ENCODE data around the gene TWSG1.

GRCh38 chr18:9353596-9353995, 19.0 kb downstream of the TWSG1 start:
- TF ChIP-seq, protein P1, sequence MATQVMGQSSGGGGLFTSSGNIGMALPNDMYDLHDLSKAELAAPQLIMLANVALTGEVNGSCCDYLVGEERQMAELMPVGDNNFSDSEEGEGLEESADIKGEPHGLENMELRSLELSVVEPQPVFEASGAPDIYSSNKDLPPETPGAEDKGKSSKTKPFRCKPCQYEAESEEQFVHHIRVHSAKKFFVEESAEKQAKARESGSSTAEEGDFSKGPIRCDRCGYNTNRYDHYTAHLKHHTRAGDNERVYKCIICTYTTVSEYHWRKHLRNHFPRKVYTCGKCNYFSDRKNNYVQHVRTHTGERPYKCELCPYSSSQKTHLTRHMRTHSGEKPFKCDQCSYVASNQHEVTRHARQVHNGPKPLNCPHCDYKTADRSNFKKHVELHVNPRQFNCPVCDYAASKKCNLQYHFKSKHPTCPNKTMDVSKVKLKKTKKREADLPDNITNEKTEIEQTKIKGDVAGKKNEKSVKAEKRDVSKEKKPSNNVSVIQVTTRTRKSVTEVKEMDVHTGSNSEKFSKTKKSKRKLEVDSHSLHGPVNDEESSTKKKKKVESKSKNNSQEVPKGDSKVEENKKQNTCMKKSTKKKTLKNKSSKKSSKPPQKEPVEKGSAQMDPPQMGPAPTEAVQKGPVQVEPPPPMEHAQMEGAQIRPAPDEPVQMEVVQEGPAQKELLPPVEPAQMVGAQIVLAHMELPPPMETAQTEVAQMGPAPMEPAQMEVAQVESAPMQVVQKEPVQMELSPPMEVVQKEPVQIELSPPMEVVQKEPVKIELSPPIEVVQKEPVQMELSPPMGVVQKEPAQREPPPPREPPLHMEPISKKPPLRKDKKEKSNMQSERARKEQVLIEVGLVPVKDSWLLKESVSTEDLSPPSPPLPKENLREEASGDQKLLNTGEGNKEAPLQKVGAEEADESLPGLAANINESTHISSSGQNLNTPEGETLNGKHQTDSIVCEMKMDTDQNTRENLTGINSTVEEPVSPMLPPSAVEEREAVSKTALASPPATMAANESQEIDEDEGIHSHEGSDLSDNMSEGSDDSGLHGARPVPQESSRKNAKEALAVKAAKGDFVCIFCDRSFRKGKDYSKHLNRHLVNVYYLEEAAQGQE (IDR thresholded peaks at IDR 0.05; ENCODE audit: insufficient replicate concordance, low read depth), result no peak
- TF ChIP-seq CTCF (IDR thresholded peaks at IDR 0.05; ENCODE audit: insufficient read depth, low read length), result no peak
